SK-N-SH treated with all-trans-retinoic acid at 6 μM for 48 hours (cell line): ENCODE measurements around the gene CRYBA4.

Experiments
- ATAC-seq: fragments of 200-7000 bp; cut with Tn5 transposase; 3 replicates; pipeline ENCODE4 v1.9.1; 2020; ENCODE audit warnings: mild to moderate bottlenecking, moderate library complexity
- ARNTL ChIP-seq: fragments of 450-650 bp; formaldehyde crosslinking; IDR thresholded peaks from 2 replicates; pipeline ENCODE4 v1.5.0; 2020; ENCODE audit warnings: low read depth, mild to moderate bottlenecking, moderate library complexity, borderline replicate concordance
- BACH2 ChIP-seq: fragments of 250-450 bp; sonication (Bioruptor Pico); IDR thresholded peaks from 2 replicates; pipeline ENCODE4 v1.9.0; 2021; ENCODE audit warnings: mild to moderate bottlenecking, borderline replicate concordance
- CREB5 ChIP-seq: fragments of 250-450 bp; sonication (Bioruptor Pico); IDR thresholded peaks from 2 replicates; pipeline ENCODE4 v1.5.1; 2020; ENCODE audit warnings: low read depth, mild to moderate bottlenecking, moderate library complexity
- CSDC2 ChIP-seq: fragments of 250-450 bp; sonication (Bioruptor Pico); IDR thresholded peaks from 2 replicates; pipeline ENCODE4 v1.5.0; 2020; ENCODE audit warnings: mild to moderate bottlenecking, moderate library complexity
- ESRRG ChIP-seq: fragments of 250-450 bp; sonication (Bioruptor Pico); IDR thresholded peaks from 2 replicates; pipeline ENCODE4 v1.6.1; 2021; ENCODE audit warnings: mild to moderate bottlenecking
- ISL1 ChIP-seq: fragments of 250-450 bp; sonication (Bioruptor Pico); IDR thresholded peaks from 2 replicates; pipeline ENCODE4 v2.1.2; 2022; ENCODE audit warnings: mild to moderate bottlenecking, moderate library complexity
- OSR1 ChIP-seq: fragments of 250-450 bp; sonication (Bioruptor Pico); IDR thresholded peaks from 2 replicates; pipeline ENCODE4 v1.8.0; 2022; ENCODE audit warnings: moderate library complexity, mild to moderate bottlenecking, inconsistent platforms
- RARB ChIP-seq: fragments of 250-450 bp; sonication (Bioruptor Pico); IDR thresholded peaks from 2 replicates; pipeline ENCODE4 v1.8.0; 2021; ENCODE audit warnings: mild to moderate bottlenecking, moderate library complexity
- SNAI2 ChIP-seq: fragments of 250-450 bp; sonication (Bioruptor Pico); IDR thresholded peaks from 2 replicates; pipeline ENCODE4 v1.5.0; 2020; ENCODE audit warnings: mild to moderate bottlenecking, moderate library complexity
- TOX ChIP-seq: fragments of 250-450 bp; sonication (Bioruptor Pico); IDR thresholded peaks from 2 replicates; pipeline ENCODE4 v1.8.0; 2021; ENCODE audit warnings: mild to moderate bottlenecking, moderate library complexity, borderline replicate concordance
- ZC3H10 ChIP-seq: fragments of 250-450 bp; sonication (Bioruptor Pico); IDR thresholded peaks from 2 replicates; pipeline ENCODE4 v1.5.1; 2021; ENCODE audit warnings: mild to moderate bottlenecking, moderate library complexity
- ZFP3 ChIP-seq: fragments of 250-450 bp; sonication (Bioruptor Pico); IDR thresholded peaks from 2 replicates; pipeline ENCODE4 v1.5.0; 2020; ENCODE audit warnings: mild to moderate bottlenecking, moderate library complexity
- ZNF565 ChIP-seq: fragments of 450-650 bp; formaldehyde crosslinking; conservative IDR thresholded peaks from 2 replicates; pipeline ENCODE4 v1.5.0; 2020; ENCODE audit warnings: low read depth, mild to moderate bottlenecking, moderate library complexity
- ZNF70 ChIP-seq: fragments of 450-650 bp; formaldehyde crosslinking; IDR thresholded peaks from 2 replicates; pipeline ENCODE4 v1.5.0; 2020; ENCODE audit warnings: mild to moderate bottlenecking, moderate library complexity
- ZNF8 ChIP-seq: fragments of 450-650 bp; formaldehyde crosslinking; IDR thresholded peaks from 2 replicates; pipeline ENCODE4 v1.5.0; 2020; ENCODE audit warnings: mild to moderate bottlenecking, moderate library complexity
- TF ChIP-seq, protein P1 (sequence below): fragments of 250-450 bp; sonication (Bioruptor Pico); IDR thresholded peaks from 2 replicates; pipeline ENCODE4 v1.8.0; 2021; ENCODE audit warnings: low read depth, mild to moderate bottlenecking, moderate library complexity, borderline replicate concordance
- TF ChIP-seq, protein P2 (sequence below): fragments of 250-450 bp; sonication (Bioruptor Pico); IDR thresholded peaks from 2 replicates; pipeline ENCODE4 v1.5.0; 2020; ENCODE audit warnings: mild to moderate bottlenecking, moderate library complexity
- TF ChIP-seq, protein P3 (sequence below): fragments of 250-450 bp; sonication (Bioruptor Pico); IDR thresholded peaks from 2 replicates; pipeline ENCODE4 v1.8.0; 2020; ENCODE audit warnings: mild to moderate bottlenecking, moderate library complexity, borderline replicate concordance
- TF ChIP-seq, protein P4 (sequence below): fragments of 250-450 bp; sonication (Bioruptor Pico); IDR thresholded peaks from 2 replicates; pipeline ENCODE4 v1.5.1; 2021; ENCODE audit warnings: mild to moderate bottlenecking, moderate library complexity

CRYBA4 gene

DNA sequence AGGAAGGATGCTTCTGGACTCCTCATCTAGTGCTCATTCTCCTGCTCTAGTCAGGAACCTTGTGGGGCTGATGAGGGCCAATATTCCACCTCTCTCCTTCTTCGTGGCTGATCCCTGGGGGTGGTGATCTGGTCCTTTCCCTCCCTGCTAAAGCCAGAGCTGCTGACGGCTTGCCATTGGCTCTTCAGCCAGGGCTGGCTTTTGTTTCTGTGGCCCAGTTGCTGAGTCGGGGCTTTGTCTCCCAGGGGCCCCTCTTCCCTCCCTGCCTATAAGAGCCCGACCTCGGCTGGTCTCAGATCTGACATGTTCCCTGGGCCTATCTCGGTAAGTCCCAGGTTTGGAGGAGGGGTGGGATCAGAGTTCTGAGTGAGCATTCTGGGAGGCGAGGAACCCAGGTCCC is at the start of gene CRYBA4:
CRYBA4 (plus strand) TSS at position 301 of the 400 bp plus-strand sequence. CDS start 634 bp downstream, outside the sequence.
- ATAC-seq = no peak
- TF ChIP-seq ZNF70 (CRISPR knock-in tag) (no peak), ZFP3 (no peak)

- no peak for ATAC-seq
- TF ChIP-seq ZNF565 (CRISPR knock-in tag) (no peak), TOX (CRISPR knock-in tag) (no peak), ZNF8 (CRISPR knock-in tag) (no peak), RARB (no peak), CREB5 (CRISPR knock-in tag) (no peak), ISL1 (no peak), ZFP3 (no peak), SNAI2 (CRISPR knock-in tag) (no peak), ESRRG (CRISPR knock-in tag) (no peak), ARNTL (CRISPR knock-in tag) (no peak), ZC3H10 (CRISPR knock-in tag) (no peak), CSDC2 (no peak), BACH2 (CRISPR knock-in tag) (no peak), OSR1 (no peak)
- TF ChIP-seq, protein P1, sequence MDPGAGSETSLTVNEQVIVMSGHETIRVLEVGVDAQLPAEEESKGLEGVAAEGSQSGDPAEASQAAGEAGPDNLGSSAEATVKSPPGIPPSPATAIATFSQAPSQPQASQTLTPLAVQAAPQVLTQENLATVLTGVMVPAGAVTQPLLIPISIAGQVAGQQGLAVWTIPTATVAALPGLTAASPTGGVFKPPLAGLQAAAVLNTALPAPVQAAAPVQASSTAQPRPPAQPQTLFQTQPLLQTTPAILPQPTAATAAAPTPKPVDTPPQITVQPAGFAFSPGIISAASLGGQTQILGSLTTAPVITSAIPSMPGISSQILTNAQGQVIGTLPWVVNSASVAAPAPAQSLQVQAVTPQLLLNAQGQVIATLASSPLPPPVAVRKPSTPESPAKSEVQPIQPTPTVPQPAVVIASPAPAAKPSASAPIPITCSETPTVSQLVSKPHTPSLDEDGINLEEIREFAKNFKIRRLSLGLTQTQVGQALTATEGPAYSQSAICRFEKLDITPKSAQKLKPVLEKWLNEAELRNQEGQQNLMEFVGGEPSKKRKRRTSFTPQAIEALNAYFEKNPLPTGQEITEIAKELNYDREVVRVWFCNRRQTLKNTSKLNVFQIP (CRISPR knock-in tag) = no peak
- TF ChIP-seq, protein P2, sequence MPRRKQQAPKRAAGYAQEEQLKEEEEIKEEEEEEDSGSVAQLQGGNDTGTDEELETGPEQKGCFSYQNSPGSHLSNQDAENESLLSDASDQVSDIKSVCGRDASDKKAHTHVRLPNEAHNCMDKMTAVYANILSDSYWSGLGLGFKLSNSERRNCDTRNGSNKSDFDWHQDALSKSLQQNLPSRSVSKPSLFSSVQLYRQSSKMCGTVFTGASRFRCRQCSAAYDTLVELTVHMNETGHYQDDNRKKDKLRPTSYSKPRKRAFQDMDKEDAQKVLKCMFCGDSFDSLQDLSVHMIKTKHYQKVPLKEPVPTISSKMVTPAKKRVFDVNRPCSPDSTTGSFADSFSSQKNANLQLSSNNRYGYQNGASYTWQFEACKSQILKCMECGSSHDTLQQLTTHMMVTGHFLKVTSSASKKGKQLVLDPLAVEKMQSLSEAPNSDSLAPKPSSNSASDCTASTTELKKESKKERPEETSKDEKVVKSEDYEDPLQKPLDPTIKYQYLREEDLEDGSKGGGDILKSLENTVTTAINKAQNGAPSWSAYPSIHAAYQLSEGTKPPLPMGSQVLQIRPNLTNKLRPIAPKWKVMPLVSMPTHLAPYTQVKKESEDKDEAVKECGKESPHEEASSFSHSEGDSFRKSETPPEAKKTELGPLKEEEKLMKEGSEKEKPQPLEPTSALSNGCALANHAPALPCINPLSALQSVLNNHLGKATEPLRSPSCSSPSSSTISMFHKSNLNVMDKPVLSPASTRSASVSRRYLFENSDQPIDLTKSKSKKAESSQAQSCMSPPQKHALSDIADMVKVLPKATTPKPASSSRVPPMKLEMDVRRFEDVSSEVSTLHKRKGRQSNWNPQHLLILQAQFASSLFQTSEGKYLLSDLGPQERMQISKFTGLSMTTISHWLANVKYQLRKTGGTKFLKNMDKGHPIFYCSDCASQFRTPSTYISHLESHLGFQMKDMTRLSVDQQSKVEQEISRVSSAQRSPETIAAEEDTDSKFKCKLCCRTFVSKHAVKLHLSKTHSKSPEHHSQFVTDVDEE (CRISPR knock-in tag) = no peak
- TF ChIP-seq, protein P3, sequence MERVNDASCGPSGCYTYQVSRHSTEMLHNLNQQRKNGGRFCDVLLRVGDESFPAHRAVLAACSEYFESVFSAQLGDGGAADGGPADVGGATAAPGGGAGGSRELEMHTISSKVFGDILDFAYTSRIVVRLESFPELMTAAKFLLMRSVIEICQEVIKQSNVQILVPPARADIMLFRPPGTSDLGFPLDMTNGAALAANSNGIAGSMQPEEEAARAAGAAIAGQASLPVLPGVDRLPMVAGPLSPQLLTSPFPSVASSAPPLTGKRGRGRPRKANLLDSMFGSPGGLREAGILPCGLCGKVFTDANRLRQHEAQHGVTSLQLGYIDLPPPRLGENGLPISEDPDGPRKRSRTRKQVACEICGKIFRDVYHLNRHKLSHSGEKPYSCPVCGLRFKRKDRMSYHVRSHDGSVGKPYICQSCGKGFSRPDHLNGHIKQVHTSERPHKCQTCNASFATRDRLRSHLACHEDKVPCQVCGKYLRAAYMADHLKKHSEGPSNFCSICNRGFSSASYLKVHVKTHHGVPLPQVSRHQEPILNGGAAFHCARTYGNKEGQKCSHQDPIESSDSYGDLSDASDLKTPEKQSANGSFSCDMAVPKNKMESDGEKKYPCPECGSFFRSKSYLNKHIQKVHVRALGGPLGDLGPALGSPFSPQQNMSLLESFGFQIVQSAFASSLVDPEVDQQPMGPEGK (CRISPR knock-in tag) = no peak
- TF ChIP-seq, protein P4, sequence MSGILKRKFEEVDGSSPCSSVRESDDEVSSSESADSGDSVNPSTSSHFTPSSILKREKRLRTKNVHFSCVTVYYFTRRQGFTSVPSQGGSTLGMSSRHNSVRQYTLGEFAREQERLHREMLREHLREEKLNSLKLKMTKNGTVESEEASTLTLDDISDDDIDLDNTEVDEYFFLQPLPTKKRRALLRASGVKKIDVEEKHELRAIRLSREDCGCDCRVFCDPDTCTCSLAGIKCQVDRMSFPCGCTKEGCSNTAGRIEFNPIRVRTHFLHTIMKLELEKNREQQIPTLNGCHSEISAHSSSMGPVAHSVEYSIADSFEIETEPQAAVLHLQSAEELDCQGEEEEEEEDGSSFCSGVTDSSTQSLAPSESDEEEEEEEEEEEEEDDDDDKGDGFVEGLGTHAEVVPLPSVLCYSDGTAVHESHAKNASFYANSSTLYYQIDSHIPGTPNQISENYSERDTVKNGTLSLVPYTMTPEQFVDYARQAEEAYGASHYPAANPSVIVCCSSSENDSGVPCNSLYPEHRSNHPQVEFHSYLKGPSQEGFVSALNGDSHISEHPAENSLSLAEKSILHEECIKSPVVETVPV = no peak
- TF ChIP-seq, all 23 proteins: peak for 0
Observed at GRCh38 chr22:26573026-26573662, 48.6 kb upstream of the CRYBA4 start.

GRCh38 chr22:26574001-26574723 is 47.6 kb upstream of the CRYBA4 start:
- no peak for ATAC-seq
- TF ChIP-seq, protein P3 (CRISPR knock-in tag) = no peak
- no peak for TF ChIP-seq TOX (CRISPR knock-in tag)
- TF ChIP-seq SNAI2 (CRISPR knock-in tag) = no peak
- TF ChIP-seq ZNF565 (CRISPR knock-in tag) = no peak
- no peak for TF ChIP-seq ISL1
- TF ChIP-seq BACH2 (CRISPR knock-in tag) = no peak
- no peak for TF ChIP-seq CREB5 (CRISPR knock-in tag)
- TF ChIP-seq CSDC2 = no peak
